ENCODE results near the gene MTX3.

MTX3 gene

GRCh38 chr5:79990598-79991507, at the start of gene MTX3:
Gene MTX3, minus strand, starts transcription at chr5:79991262. Its CDS starts 24 bp downstream, at chr5:79991238.
- peak; percentile 70 for DNase-seq

GRCh38 chr5:80039650-80040049, 48.6 kb upstream of the MTX3 start:
- DNase-seq = no peak

- DNase-seq = no peak
These were observed 46.3 kb upstream of the MTX3 start for GRCh38 chr5:80037366-80037765.

- DNase-seq = no peak
These were observed 45.6 kb upstream of the MTX3 start for GRCh38 chr5:80036615-80037014.

GRCh38 chr5:80035839-80036238, 44.8 kb upstream of the MTX3 start:
- DNase-seq = no peak

- DNase-seq = no peak
These were observed 44.1 kb upstream of the MTX3 start, which contains the start of gene THBS4 for GRCh38 chr5:80034962-80035821. Gene THBS4, plus strand, starts transcription at chr5:80035348. Its CDS starts 190 bp downstream, at chr5:80035538.

GRCh38 chr5:80034559-80034958, 43.5 kb upstream of the MTX3 start:
- no peak for DNase-seq

- no peak for DNase-seq
These were observed 42.5 kb upstream of the MTX3 start for GRCh38 chr5:80033513-80033912.

GRCh38 chr5:80031109-80031508, 40.0 kb upstream of the MTX3 start:
- DNase-seq = no peak

- no peak for DNase-seq
These were observed 35.8 kb upstream of the MTX3 start for GRCh38 chr5:80026841-80027240.

- no peak for DNase-seq
These were observed 34.0 kb upstream of the MTX3 start for GRCh38 chr5:80025069-80025468.

GRCh38 chr5:80010754-80011392, 19.8 kb upstream of the MTX3 start:
- no peak for DNase-seq

- DNase-seq = no peak
These were observed 18.1 kb upstream of the MTX3 start for GRCh38 chr5:80008995-80009765.

- DNase-seq = no peak
These were observed 11.6 kb upstream of the MTX3 start for GRCh38 chr5:80002677-80003076.

GRCh38 chr5:79999722-80000121, 8.7 kb upstream of the MTX3 start:
- no peak for DNase-seq

- DNase-seq = no peak
These were observed 2.0 kb upstream of the MTX3 start for GRCh38 chr5:79992891-79993657.

GRCh38 chr5:79990205-79990597, 861 bp downstream of the MTX3 start:
- no peak for DNase-seq

- no peak for DNase-seq
These were observed 4.8 kb downstream of the MTX3 start for GRCh38 chr5:79986260-79986659.

- no peak for DNase-seq
These were observed 5.8 kb downstream of the MTX3 start for GRCh38 chr5:79985288-79985687.

- no peak for DNase-seq
These were observed 6.7 kb downstream of the MTX3 start for GRCh38 chr5:79984363-79984762.

GRCh38 chr5:79983618-79984017, 7.4 kb downstream of the MTX3 start:
- DNase-seq = no peak

- DNase-seq = no peak
These were observed 8.9 kb downstream of the MTX3 start for GRCh38 chr5:79982136-79982535.
